Measurements from ENCODE around the gene CIZ1.
A peak's percentile ranks its signal among the peaks of the same experiment; 100 is the strongest.

The CIZ1 gene

DNA sequence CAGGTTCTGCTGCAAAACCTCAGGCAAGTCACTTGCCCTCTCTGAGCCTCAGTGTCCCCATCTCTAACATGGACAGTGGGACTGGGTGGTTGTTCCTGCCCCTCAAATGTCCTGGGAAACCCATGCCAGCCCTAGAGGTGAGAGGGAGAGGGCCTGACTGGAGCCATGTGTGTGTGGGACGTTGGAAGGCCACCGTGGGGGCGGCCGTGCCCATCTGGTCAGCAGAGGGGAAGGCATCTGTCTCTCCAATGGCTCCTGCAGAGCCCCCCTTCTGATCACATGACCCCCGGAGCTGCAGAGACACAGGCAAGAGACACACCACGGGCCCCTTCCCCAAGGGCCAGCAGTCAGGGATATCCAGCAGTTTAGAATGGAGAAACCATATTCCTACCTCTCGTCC lies 13.5 kb upstream of the CIZ1 start:
- H3K4me3 ChIP-seq (replicated peaks; ENCODE audit: low read depth, low read length): peak overlapping the region; percentile 90

DNA sequence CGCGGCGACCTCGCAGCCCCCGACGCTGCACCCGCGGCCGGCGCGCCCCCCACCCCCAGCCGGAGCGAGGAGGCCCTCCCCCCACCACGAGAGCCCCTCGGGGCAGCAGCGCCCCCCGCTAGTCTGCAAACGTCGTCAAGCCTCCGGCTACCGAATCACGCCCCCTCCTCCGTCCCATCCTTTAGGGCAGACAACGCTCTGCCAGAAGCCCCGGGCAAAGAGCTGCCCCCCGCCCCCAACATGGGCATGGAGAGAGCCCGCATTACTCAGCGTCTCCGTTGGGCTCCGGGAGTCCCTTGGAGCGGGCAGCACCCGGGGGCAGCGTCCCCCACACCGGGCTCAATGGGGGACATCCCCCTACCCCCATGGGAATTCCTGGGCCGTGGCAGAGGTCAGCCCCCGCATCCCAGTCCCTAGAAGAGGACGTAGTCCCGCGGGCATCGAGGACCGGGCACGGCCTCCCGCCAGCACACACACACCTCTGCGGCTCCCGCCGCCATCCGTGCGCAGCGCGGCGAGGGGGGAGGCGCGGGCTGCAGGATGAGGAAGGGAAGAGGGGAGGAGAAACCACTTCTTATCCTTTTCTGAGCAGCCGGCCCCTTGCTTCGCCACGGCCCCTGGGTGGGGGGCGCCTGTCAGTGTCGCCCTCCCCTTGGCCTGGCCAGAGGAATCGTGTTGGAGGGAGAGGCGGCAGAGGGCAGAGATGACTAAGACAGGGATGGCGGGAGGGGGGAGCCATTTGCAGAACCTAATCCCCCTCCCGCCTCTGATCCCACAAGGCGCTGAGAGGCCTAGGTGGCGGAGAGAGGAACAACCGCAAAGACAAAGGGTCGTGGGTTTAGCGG lies 12.6 kb upstream of the CIZ1 start:
- no peak for DNase-seq (ENCODE audit: extremely low read depth, low read depth)
- peak overlapping the region; percentile 90 for H3K4me3 ChIP-seq (replicated peaks; ENCODE audit: low read depth, low read length)
- TF ChIP-seq, protein P1, sequence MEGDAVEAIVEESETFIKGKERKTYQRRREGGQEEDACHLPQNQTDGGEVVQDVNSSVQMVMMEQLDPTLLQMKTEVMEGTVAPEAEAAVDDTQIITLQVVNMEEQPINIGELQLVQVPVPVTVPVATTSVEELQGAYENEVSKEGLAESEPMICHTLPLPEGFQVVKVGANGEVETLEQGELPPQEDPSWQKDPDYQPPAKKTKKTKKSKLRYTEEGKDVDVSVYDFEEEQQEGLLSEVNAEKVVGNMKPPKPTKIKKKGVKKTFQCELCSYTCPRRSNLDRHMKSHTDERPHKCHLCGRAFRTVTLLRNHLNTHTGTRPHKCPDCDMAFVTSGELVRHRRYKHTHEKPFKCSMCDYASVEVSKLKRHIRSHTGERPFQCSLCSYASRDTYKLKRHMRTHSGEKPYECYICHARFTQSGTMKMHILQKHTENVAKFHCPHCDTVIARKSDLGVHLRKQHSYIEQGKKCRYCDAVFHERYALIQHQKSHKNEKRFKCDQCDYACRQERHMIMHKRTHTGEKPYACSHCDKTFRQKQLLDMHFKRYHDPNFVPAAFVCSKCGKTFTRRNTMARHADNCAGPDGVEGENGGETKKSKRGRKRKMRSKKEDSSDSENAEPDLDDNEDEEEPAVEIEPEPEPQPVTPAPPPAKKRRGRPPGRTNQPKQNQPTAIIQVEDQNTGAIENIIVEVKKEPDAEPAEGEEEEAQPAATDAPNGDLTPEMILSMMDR (IDR thresholded peaks at IDR 0.05; ENCODE audit: low read depth, low read length, missing control alignments): no peak

More for the DNA sequence above, 13.5 kb upstream of the CIZ1 start:
- TF ChIP-seq, protein P1 (IDR thresholded peaks at IDR 0.05; ENCODE audit: low read depth, low read length, missing control alignments): no peak
- no peak for DNase-seq (ENCODE audit: extremely low read depth, low read depth)

DNA sequence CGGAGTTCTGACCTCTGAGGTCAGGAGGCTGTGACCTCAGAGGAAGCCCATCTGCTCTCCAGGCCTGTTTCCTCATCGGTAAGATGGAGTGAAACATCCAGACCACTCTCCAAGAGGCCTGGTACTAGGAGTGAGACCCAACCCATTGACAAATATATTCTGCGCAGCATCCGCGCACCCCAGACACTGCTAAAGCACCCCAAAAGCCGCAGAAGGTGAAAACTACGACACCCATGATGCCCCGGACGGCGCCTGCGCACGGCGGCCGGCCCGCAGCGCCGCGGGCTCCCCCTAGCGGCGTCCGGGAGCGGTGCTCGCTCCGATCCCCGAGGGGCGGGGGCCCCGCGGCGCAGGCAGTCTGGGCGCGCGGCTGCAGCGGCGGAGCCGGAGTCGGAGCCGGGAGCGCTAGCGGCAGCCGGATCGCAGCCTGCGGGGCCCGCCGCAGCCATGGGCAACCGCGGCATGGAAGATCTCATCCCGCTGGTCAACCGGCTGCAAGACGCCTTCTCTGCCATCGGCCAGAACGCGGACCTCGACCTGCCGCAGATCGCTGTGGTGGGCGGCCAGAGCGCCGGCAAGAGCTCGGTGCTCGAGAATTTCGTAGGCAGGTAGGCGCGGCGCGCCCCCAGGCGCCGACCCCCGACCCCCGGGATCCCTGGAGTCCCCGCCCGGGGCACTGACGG lies 11.8 kb upstream of the CIZ1 start, which contains the start of gene DNM1:
Gene DNM1, plus strand, starts transcription at position 356 of the 683 bp plus-strand sequence. Its CDS starts 92 bp downstream, at position 448.
- no peak for DNase-seq (ENCODE audit: extremely low read depth, low read depth)
- peak within 1 kb of the TSS; percentile 90 for H3K4me3 ChIP-seq (replicated peaks; ENCODE audit: low read depth, low read length)
- TF ChIP-seq, protein P1 (IDR thresholded peaks at IDR 0.05; ENCODE audit: low read depth, low read length, missing control alignments): peak; percentile 61

DNA sequence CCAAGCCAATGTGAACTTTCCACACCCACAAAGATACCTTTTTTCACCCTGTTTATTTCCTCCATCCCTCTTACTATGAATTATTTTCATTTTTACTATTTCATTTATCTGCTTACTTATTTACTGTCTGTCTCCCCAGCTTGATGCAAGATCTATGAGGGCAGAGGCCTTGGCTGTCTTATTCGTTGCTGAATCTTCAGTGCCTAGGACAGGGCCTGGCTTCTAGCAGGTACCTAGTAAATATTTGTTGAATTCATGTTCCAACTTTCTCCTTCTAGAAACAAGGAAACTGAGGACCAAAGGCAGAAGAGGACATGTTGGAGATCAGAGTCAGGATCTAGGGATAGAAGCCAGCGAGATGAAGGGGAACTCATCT lies 11.3 kb upstream of the CIZ1 start:
- peak overlapping the region; percentile 90 for H3K4me3 ChIP-seq (replicated peaks; ENCODE audit: low read depth, low read length)
- TF ChIP-seq, protein P1 (IDR thresholded peaks at IDR 0.05; ENCODE audit: low read depth, low read length, missing control alignments): no peak
- no peak for DNase-seq (ENCODE audit: extremely low read depth, low read depth)

DNA sequence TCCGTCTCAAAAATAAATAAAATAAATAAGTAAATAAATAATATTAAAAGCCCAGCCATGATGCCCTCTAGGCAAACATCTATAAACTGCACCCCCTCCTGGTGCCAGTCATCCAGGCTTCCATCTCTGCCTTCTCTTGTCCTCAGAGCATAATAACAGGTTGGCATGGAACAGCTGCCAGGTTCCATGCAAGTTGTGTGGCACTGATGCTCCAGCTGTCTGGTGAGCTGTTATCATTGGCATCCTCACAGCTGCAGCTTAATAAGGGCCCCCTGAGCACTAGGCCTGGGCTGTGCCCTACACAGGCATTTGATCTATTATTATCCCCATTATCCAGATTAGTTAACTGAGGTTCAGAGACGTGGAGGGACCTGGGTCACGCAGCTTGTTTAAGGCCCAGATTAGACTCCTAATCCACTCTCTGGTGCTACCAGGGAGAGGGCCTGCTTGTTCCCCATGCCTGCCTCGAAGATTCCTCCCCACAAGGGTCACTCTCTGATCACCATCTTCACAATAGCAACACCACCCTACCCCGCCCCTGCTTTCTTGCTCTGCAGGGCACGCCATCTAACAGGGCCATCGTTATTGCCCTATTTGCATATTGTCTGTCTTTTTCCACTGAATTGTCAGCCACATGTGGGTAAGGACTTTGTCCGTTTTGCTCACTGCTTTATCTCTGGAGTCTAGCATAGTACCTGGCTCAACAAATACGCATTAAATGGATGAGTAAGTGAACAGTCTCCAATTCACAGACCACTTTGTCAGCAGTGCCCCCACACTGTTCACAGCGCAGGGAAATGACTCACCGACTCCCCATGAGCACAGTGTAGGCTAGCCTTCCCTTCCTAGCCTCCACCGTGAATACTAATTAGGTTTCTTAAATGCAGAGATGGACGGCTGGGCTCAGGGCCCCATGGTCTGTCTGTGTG lies 10.3 kb upstream of the CIZ1 start:
- TF ChIP-seq, protein P1 (IDR thresholded peaks at IDR 0.05; ENCODE audit: low read depth, low read length, missing control alignments): no peak
- no peak for DNase-seq (ENCODE audit: extremely low read depth, low read depth)
- no peak overlapping the region for H3K4me3 ChIP-seq (replicated peaks; ENCODE audit: low read depth, low read length)

DNA sequence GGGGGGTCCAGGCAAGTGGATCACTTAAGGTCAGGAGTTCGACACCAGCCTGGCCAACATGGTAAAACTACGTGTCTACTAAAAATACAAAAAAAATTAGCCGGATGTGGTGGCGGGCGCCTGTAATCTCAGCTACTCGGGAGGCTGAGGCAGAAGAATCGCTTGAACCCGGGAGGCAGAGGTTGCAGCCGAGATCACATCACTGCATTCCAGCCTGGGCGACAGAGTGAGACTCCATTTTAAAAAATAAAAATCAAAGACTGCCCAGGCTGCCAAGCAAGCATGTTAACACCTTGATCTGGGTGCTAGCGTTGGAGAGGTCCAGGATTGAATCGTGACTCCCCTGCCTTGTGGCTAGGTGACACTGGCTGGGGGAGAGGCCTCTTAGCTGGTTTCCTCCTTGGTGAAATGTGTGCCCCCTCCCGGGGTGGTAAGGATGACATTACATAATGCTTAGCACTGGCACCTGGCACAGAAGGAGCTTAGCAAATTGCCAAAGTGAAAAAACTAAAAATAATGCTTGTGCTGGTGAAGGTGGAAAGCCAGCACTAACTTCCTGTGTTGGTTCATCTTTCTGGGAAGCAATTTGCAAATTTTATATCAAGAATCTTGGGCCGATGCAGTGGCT lies 2.2 kb upstream of the CIZ1 start:
- no peak for DNase-seq (ENCODE audit: extremely low read depth, low read depth)
- TF ChIP-seq, protein P1 (IDR thresholded peaks at IDR 0.05; ENCODE audit: low read depth, low read length, missing control alignments): no peak
- H3K4me3 ChIP-seq (replicated peaks; ENCODE audit: low read depth, low read length): no peak overlapping the region
